Muscle layer of duodenum (tissue), 2 donors: ENCODE results near the gene ATG16L2.

Experiments
- H3K27ac ChIP-seq: one replicate; pipeline ENCODE4 v1.7.0; 2013; ENCODE audit warnings: mild to moderate bottlenecking, low read length
- H3K27me3 ChIP-seq: one replicate; pipeline ENCODE4 v1.7.0; 2013; ENCODE audit warnings: low read depth, mild to moderate bottlenecking, control low read depth, low read length
- H3K36me3 ChIP-seq, 2 donors: one replicate each; pipeline ENCODE4 v1.7.0; 2013; ENCODE audit warnings: low read length in 2 of 2, control low read depth in 1 of 2, mild to moderate bottlenecking in 1 of 2; ENCODE audit not compliant: insufficient read depth in 2 of 2, control insufficient read depth in 1 of 2
- H3K4me1 ChIP-seq, 2 donors: one replicate each; pipeline ENCODE4 v1.7.0; 2013; ENCODE audit warnings: low read length in 2 of 2, mild to moderate bottlenecking in 2 of 2, control low read depth in 1 of 2, moderate library complexity in 1 of 2; ENCODE audit not compliant: insufficient read depth in 2 of 2, control insufficient read depth in 1 of 2
- H3K4me3 ChIP-seq, 2 donors: one replicate each; pipeline ENCODE4 v1.7.0; 2013; ENCODE audit warnings: low read length in 2 of 2, low read depth in 1 of 2, mild to moderate bottlenecking in 1 of 2
- H3K9me3 ChIP-seq, 2 donors: one replicate each; pipeline ENCODE4 v1.7.0; 2013; ENCODE audit warnings: low read length in 2 of 2, control low read depth in 1 of 2, mild to moderate bottlenecking in 1 of 2; ENCODE audit not compliant: control insufficient read depth in 1 of 2
- donor health status: healthy.

Gene ATG16L2, protein sequence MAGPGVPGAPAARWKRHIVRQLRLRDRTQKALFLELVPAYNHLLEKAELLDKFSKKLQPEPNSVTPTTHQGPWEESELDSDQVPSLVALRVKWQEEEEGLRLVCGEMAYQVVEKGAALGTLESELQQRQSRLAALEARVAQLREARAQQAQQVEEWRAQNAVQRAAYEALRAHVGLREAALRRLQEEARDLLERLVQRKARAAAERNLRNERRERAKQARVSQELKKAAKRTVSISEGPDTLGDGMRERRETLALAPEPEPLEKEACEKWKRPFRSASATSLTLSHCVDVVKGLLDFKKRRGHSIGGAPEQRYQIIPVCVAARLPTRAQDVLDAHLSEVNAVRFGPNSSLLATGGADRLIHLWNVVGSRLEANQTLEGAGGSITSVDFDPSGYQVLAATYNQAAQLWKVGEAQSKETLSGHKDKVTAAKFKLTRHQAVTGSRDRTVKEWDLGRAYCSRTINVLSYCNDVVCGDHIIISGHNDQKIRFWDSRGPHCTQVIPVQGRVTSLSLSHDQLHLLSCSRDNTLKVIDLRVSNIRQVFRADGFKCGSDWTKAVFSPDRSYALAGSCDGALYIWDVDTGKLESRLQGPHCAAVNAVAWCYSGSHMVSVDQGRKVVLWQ

DNA sequence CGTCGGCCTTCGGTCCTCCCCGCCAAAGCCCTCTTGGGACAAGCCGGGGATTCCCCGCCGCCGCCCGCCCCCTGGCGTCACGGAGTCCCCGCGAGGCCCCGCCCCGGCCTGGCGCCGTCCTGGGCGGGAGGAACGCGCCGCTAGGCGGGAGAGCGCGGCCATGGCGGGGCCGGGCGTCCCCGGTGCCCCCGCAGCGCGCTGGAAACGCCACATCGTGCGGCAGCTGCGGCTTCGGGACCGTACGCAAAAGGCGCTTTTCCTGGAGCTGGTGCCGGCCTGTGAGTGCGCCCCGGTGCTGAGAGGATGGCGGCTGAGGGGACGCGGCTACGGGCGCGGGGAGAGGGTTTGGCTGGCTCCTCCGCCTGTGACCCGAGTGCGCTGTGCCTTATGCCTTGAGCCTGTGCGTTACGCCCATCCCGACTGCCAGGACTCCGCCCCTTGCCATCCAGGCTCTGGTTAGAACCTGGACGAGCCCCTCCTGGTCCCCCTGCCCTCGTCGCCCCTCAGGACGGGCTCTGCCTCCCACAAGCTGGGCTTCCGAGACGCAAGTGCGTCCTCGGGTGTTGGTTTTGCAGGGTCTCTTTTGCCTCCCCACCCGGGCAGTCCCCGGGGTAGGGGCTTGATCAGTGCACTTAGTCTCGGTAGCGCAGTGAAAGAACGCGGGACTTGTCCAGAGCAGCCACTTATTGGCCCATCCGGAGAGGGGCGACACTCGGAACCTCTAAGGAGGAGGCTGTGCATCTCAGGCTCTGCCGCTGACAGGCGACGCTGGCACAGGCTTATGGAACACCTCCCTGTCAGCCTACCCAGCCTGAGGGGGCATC is at the start of gene ATG16L2:
Gene ATG16L2, plus strand, starts transcription at position 126 of the 824 bp plus-strand sequence. Its CDS starts 35 bp downstream, at position 161.
- peak within 1 kb of the TSS; percentile 94 to 99 for H3K4me3 ChIP-seq
- peak within 1 kb of the TSS; percentile 80 for H3K27ac ChIP-seq
- H3K36me3 ChIP-seq, result peaks cover 10 to 21% of the 10 kb centered on the region in 2 donors
- no peaks in the 10 kb centered on the region for H3K9me3 ChIP-seq
- H3K27me3 ChIP-seq, result no peaks in the 10 kb centered on the region
- peaks cover 9 to 39% of the 10 kb centered on the region in 2 donors for H3K4me1 ChIP-seq

DNA sequence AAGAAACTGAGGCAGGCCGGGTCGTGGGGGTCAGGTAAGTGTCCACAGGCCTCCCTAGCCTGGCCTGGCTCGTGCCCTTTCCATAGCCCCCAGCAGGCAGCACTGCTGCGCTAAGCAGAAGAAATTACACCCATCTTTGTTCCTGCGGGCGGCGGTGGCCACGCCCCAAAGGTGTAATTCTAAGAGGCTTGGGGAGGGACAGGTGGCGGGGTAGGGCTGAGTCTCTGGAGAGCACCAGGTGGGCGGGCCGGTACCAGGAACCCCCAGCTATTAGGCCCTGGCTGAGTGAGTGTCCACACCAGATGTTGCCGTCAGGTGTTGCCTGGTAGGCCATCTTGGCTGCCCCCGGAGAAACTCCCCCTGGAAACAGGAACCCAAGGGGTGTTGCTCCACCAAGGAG is 49.7 kb upstream of the ATG16L2 start:
- H3K9me3 ChIP-seq, result no peaks in the 10 kb centered on the region
- peaks cover 0 to 10% of the 10 kb centered on the region in 2 donors for H3K4me1 ChIP-seq
- no peaks in the 10 kb centered on the region for H3K36me3 ChIP-seq
- H3K27me3 ChIP-seq, result no peaks in the 10 kb centered on the region
- H3K4me3 ChIP-seq, result no peak overlapping the region
- no peak overlapping the region for H3K27ac ChIP-seq

DNA sequence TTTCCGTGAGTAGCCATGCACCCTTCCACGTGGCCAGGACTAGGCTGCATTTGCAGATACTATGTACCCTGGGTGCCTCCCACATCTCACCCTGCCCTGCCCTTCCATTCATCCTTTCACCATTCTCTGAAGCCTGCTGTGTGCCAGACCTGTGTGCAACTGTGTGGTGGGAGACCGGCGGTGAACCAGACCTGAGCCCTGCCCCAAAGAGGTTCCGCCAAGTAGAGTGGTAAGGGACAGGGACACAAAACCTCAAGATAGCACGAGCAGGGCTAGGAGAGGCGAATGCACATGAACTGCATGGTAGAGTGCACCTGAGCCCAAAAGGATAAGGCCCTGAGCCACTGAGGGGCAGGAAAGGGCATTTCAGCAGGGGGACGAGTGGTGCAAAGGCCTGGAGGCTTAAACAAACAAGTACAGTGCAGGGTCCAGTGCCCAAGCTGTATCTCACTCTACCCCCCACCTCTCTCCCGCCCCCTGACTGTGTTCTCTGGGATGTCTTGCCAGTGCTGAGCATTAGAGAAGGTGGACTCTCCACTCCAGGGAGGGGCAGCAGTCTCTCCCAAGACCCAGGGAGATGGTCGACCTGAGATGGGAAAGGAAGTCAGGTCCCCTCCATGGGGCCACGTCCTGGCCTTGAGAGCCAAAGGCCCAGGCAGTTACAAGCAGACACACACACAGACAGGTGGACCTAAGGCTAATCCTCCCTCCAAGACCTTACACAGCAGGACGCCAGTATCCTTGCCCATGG is 47.9 kb upstream of the ATG16L2 start:
- H3K27ac ChIP-seq, result no peak overlapping the region
- H3K27me3 ChIP-seq, result no peaks in the 10 kb centered on the region
- H3K4me3 ChIP-seq, result no peak overlapping the region
- peaks cover 7 to 10% of the 10 kb centered on the region in 2 donors for H3K4me1 ChIP-seq
- no peaks in the 10 kb centered on the region for H3K36me3 ChIP-seq
- no peaks in the 10 kb centered on the region for H3K9me3 ChIP-seq

DNA sequence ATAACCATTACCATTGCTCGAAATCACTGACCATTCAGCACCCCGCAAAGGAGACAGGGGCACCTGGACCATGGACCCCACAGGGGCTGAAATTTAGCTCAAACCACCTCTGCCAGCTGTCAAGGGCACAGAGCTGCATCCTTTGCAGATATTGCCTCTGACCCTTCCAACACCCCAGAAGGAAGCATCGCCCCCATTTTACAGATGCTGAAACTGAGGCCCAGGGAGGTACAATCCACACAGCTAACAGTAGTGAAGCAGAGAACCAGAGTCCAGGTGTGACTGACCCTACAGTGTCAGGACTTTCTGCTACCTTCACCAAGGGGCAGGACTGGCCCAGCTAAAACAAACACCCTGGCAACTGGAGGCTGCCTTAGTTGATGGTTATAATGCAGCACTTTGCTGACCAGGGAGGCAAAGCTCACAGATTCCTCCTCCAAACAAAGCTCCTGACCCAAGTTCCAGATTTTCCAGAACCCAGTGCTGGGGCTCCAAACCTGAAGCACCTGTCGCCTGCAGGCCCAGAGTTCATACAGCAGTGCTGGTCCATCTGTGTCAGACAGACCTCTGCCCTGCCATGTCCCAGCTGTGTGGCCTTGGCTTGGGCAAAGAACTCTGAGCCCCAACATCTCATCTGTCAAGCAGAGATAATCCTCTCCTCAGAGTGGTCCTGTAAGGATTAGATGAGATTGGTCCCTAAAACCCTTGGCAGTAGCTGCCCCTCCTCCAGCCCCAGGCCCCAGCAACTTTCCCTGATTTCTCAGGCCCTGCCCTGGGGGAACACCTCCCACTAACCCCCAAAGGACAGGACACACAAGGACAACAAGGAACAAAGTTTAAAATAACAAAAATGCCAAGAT is 46.8 kb upstream of the ATG16L2 start:
- H3K27ac ChIP-seq, result no peak overlapping the region
- H3K9me3 ChIP-seq, result no peaks in the 10 kb centered on the region
- no peaks in the 10 kb centered on the region for H3K36me3 ChIP-seq

DNA sequence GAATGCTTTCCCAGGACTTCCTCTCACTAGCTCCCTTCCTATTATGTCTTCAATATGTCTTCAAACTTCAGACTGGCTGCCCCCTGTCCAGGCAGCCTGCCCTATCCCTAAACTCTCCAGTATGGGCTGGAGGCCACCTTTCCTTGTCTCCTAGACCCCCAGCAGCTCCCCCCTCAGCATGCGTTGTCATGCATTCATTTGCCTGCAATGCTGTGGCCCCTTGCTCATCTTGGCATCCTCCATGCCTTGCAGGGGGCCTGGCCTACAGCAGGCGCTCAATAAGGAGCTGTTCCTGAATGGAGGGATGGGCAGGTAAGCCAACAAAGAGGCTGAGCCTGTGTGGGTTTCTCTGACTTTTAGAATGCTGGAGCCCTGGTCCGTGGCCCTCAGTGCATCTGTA is 45.6 kb upstream of the ATG16L2 start:
- Histone ChIP-seq H3K4me1 (peaks cover 11 to 28% of the 10 kb centered on the region in 2 donors), H3K27me3 (no peaks in the 10 kb centered on the region), H3K27ac (no peak overlapping the region), H3K36me3 (no peaks in the 10 kb centered on the region), H3K9me3 (no peaks in the 10 kb centered on the region), H3K4me3 (no peak overlapping the region)

More for the DNA sequence above, 46.8 kb upstream of the ATG16L2 start:
- no peaks in the 10 kb centered on the region for H3K27me3 ChIP-seq
- H3K4me1 ChIP-seq, result peaks cover 10 to 18% of the 10 kb centered on the region in 2 donors
- no peak overlapping the region for H3K4me3 ChIP-seq

DNA sequence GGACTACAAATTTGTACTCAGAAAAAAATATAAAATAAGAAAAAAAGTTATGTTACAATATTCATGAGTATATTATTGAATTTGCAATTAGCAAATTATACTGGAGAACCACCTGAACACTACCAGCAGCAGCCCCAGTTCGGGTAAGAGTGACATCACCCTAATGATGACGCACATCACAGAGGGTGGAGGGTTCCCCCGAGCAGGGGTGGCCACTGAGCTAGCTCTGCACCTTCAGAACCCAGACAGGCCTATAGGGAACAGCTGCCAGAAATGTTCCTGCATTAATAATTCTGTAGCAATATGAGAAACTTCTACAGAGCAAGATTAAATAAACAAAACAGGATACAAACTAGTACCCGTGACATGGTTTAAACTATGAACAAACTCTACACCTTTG is 44.5 kb upstream of the ATG16L2 start:
- peaks cover 7 to 33% of the 10 kb centered on the region in 2 donors for H3K4me1 ChIP-seq

DNA sequence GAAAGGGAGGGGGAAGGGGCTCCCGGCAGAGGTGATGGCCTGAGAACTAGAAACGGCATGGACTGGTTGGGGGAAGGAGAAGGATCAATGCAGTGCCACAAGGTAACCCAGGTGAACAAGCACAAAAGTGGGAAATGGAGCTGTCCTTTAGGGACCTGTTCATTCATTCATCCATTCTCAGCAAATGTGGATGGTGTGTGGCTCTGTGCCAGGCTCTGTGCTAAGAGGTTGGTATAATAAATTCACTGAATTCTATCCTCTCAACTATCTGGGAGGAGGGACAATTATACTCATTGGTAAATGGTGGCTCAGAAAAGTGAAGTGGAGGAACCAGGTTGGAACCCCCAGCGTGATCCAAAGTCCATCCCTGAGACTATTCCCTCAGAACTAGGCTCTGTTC is 43.4 kb upstream of the ATG16L2 start:
- H3K27me3 ChIP-seq, result no peaks in the 10 kb centered on the region
- peaks cover 7 to 33% of the 10 kb centered on the region in 2 donors for H3K4me1 ChIP-seq
- no peaks in the 10 kb centered on the region for H3K36me3 ChIP-seq
- no peak overlapping the region for H3K4me3 ChIP-seq
- H3K9me3 ChIP-seq, result no peaks in the 10 kb centered on the region
- H3K27ac ChIP-seq, result no peak overlapping the region

More for the DNA sequence above, 44.5 kb upstream of the ATG16L2 start:
- Histone ChIP-seq H3K9me3 (no peaks in the 10 kb centered on the region), H3K36me3 (no peaks in the 10 kb centered on the region), H3K27me3 (no peaks in the 10 kb centered on the region), H3K27ac (no peak overlapping the region), H3K4me3 (no peak overlapping the region)

DNA sequence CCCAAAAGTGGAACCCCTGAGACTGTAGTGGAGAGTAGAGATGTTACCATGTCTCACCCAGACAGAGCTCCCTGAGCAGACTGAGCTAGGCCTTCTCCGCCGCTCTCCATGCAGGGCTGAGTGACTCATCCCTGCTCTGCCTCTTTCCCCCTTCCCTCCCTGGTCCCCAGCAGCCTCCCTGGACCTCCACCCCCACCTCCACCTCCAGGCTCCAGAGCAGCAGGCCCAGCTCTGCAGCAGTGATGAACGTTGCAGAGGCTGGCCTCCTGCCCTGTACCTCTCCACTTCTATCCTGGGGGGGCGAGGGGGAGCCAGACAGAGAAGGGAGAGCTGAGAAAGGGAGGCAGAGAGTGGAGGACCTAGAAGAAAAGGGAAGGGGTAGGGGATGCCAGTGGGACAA is 42.7 kb upstream of the ATG16L2 start:
- no peak overlapping the region for H3K4me3 ChIP-seq
- H3K27me3 ChIP-seq, result no peaks in the 10 kb centered on the region
- H3K27ac ChIP-seq, result no peak overlapping the region
- H3K36me3 ChIP-seq, result no peaks in the 10 kb centered on the region
- peaks cover 7 to 33% of the 10 kb centered on the region in 2 donors for H3K4me1 ChIP-seq
- no peaks in the 10 kb centered on the region for H3K9me3 ChIP-seq

DNA sequence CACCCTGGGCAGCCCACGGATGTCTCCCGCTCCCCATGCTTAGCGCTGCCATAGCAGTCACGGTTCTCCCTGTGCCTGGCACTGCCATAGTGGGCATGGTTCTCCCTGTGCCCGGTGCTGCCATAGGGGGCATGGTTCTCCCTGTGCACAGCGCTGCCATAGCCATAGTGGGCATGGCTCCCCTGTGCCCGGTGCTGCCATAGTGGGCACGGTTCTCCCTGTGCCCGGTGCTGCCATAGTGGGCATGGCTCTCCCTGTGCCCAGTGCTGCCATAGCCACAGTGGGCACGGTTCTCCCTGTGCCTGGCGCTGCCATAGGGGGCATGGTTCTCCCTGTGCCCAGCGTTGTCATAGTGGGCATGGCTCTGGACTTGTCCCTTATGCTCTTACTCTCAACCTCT is 42.2 kb upstream of the ATG16L2 start:
- H3K36me3 ChIP-seq, result no peaks in the 10 kb centered on the region
- H3K4me1 ChIP-seq, result peaks cover 7 to 35% of the 10 kb centered on the region in 2 donors
- no peaks in the 10 kb centered on the region for H3K9me3 ChIP-seq
- H3K27me3 ChIP-seq, result no peaks in the 10 kb centered on the region
- H3K27ac ChIP-seq, result no peak overlapping the region
- no peak overlapping the region for H3K4me3 ChIP-seq

DNA sequence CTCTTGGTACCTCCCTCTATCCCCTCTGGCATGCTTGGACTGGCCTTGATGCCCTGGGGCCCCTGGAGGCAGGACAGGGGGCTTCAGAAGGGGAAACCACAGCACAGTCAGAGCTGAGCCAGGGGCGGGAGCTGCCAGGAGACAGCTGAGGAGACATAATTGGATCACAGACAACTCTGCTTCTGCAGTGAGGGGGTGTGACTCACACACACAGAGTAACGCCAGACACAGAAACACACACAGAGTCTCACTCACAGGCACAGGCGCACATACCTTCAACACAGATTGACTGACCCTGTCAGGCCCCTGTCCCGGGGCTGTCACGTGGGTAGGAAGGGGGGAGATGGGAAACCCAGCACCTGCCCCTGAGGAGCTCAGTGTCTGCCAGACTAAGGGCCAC is 40.9 kb upstream of the ATG16L2 start:
- Histone ChIP-seq H3K27me3 (no peaks in the 10 kb centered on the region), H3K9me3 (no peaks in the 10 kb centered on the region), H3K27ac (no peak overlapping the region), H3K4me1 (peaks cover 7 to 41% of the 10 kb centered on the region in 2 donors), H3K4me3 (no peak overlapping the region), H3K36me3 (no peaks in the 10 kb centered on the region)
